H1 (cell line): ENCODE measurements around the gene ISLR2. TPM values are rescaled to one million over a fixed set of nuclear protein-coding genes. Genes with fewer than 3 reads are reported as not detected.

Experiments
- KDM1A ChIP-seq: fragments of 200-600, 300-600 bp; sonication (generic); IDR thresholded peaks from 2 replicates; pipeline ENCODE4 v1.7.1; 2016; ENCODE audit warnings: mild to moderate bottlenecking, low read length, borderline replicate concordance
- SP4 ChIP-seq: IDR thresholded peaks from 2 replicates; pipeline ENCODE4 v1.6.1; 2012; ENCODE audit warnings: low read length, inconsistent platforms
- polyA plus RNA-seq, 7 experiments: library from polyadenylated mRNA; depleted of rRNA in 3 of 7; stranded (reverse) in 5 of 7; unstranded in 2 of 7; fragments of >200 nt in 5 of 7; fragments of 200-250 nt in 2 of 7; gene quantifications; 1 replicate in 5 of 7; 2 replicates in 1 of 7; 4 replicates in 1 of 7; pipeline versions ENCODE4 v1.2.1 to v1.2.3, GENCODE V29; 2011 to 2013; ENCODE audit warnings: missing spikeins in 2 of 7, mixed read lengths in 2 of 7
- total RNA-seq: library from RNA; stranded (reverse); fragmentation: NEBNext Ultra II Directional; extraction: Animal tissue kit (Norgen Biotek cat#: 25700); gene quantifications from 2 replicates; pipeline ENCODE4 v1.2.1, GENCODE V29; 2021

The ISLR2 gene
- total and polyA plus RNA-seq, 2 of the 8 experiments (the other 6 are each of a cell fraction or from before 2014, with no cell fraction given): 0.47 to 0.58 TPM

DNA sequence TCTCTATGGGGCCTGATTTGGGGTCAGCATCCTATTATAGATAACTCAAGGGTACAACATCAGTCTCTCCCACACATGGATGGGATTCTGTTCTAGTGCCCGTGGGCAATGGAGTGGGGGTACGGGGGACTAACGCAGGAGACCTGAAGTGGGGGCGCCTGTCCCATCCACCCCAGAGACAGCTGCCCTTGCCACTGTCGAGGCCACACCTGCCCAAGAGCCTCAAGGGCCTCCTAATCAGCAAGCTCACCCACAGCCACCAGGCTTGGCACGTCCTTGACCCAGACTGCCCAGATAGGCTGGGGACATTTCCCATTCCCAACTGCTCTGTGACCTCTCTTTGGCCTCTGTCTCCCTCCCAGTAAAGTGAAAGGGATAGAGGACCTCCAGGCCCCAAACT is 8.5 kb upstream of the ISLR2 start (continued):
- no peak for TF ChIP-seq SP4
- TF ChIP-seq KDM1A: no peak
